K562 (cell line): Measurements from ENCODE around the gene VPS4B. TPM values are rescaled to one million over a fixed set of nuclear protein-coding genes. Genes with fewer than 3 reads are reported as not detected.

Source experiments
- GTF2F1 ChIP-seq: IDR thresholded peaks from 2 replicates; pipeline ENCODE4 v1.6.1; 2011; ENCODE audit warnings: low read depth, low read length, improper control_type of control experiment
- HDGF ChIP-seq: fragments of 450-650 bp; IDR thresholded peaks from 2 replicates; pipeline ENCODE4 v1.6.1; 2016
- JUND ChIP-seq, 2 experiments: IDR thresholded peaks; 2 replicates in 1 of 2; 3 replicates in 1 of 2; pipeline ENCODE4 v1.6.1; 2011; ENCODE audit warnings: borderline replicate concordance in 2 of 2, low read depth in 2 of 2, low read length in 2 of 2, improper control_type of control experiment in 1 of 2, missing biosample characterization in 1 of 2, missing genetic modification characterization in 1 of 2, missing genetic modification reagents in 1 of 2
- MECOM ChIP-seq: fragments of 250-450 bp; sonication (Bioruptor Pico); IDR thresholded peaks from 2 replicates; pipeline ENCODE4 v1.8.0; 2022; ENCODE audit warnings: inconsistent platforms
- NR2F6 ChIP-seq: fragments of 450-650 bp; formaldehyde crosslinking; IDR thresholded peaks from 2 replicates; pipeline ENCODE4 v1.4.0; 2020; ENCODE audit warnings: mild to moderate bottlenecking
- NUFIP1 ChIP-seq: fragments of 450-650 bp; IDR thresholded peaks from 2 replicates; pipeline ENCODE4 v1.6.1; 2018; ENCODE audit not compliant: partially characterized antibody
- PPARD ChIP-seq: fragments of 250-450 bp; sonication (Bioruptor Pico); IDR thresholded peaks from 2 replicates; pipeline ENCODE4 v1.8.0; 2022; ENCODE audit warnings: inconsistent platforms, mild to moderate bottlenecking, moderate library complexity
- RBM14 ChIP-seq: fragments of 200-400 bp; formaldehyde crosslinking; IDR thresholded peaks from 2 replicates; pipeline ENCODE4 v1.6.1; 2018; ENCODE audit warnings: low read depth, mild to moderate bottlenecking, low read length, moderate library complexity, borderline replicate concordance; ENCODE audit not compliant: insufficient read depth
- RBM15 ChIP-seq: fragments of 200-400 bp; formaldehyde crosslinking; IDR thresholded peaks from 2 replicates; pipeline ENCODE4 v1.6.1; 2018; ENCODE audit warnings: mild to moderate bottlenecking, low read length, moderate library complexity; ENCODE audit not compliant: insufficient read depth
- TSC22D4 ChIP-seq: fragments of 450-650 bp; IDR thresholded peaks from 2 replicates; pipeline ENCODE4 v1.6.1; 2016; ENCODE audit warnings: missing genetic modification characterization, missing biosample characterization, control low read depth
- polyA plus RNA-seq, 8 experiments: library from polyadenylated mRNA; depleted of rRNA in 4 of 8; stranded (reverse) in 5 of 8; unstranded in 3 of 8; fragments of >200 nt; fragmentation: Nextera tagmentation in 2 of 8; fragmentation: Illumina TruSeq in 1 of 8; extraction: Ambion mirVana in 2 of 8; extraction: Trizol in 1 of 8; gene quantifications; 2 replicates each; pipeline versions ENCODE4 v1.2.1 to v1.2.3, GENCODE V29; 2011 to 2014; ENCODE audit warnings: inconsistent platforms in 1 of 8, missing spikeins in 1 of 8
- total RNA-seq, 7 experiments: library from RNA; depleted of rRNA in 6 of 7; stranded (reverse); fragments of >200 nt in 6 of 7; fragmentation: Illumina TruSeq in 2 of 7; extraction: Trizol in 2 of 7; gene quantifications; 2 replicates each; pipeline versions ENCODE4 v1.2.1 to v1.2.3, GENCODE V29; 2011 to 2021; ENCODE audit warnings: low replicate concordance in 1 of 7
- TF ChIP-seq, protein P1 (sequence below), 2 experiments: fragments of 450-650 bp in 1 of 2; IDR thresholded peaks; 2 replicates each; pipeline ENCODE4 v1.6.1; 2011 to 2017; ENCODE audit warnings: low read depth in 2 of 2, antibody characterized with exemption in 1 of 2, borderline replicate concordance in 1 of 2, low read length in 1 of 2, mild to moderate bottlenecking in 1 of 2, mixed read lengths in 1 of 2; ENCODE audit not compliant: control insufficient read depth in 1 of 2

Gene VPS4B
- total and polyA plus RNA-seq, 9 of the 15 experiments (the other 6 are each of a cell fraction or from before 2014, with no cell fraction given) = 7.3 to 16.4 (median 10.4) TPM

DNA sequence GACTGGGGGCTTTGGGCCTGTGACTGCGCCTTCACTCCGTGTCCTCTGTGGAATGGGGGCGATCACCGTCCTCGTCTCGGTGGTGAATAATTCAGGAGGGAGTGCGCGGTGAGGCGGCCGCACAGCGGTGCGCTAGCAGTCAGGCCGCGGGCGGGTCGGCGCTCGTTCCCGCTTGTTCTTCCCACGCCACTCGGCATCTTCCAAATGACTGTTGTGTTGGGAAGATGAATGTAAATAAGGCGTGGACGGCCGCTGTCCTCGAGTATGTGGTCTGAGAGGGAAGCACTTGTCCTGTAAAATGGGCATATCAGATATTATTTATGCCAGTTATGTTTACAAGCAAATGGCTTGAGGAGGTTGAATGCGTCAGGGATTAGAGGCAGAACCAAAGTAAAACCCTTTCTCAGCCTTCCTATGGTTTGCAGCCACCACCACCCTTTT lies 608 bp upstream of the VPS4B start (continued):
- TF ChIP-seq JUND (IDR thresholded peaks at IDR 0.05; ENCODE audit: borderline replicate concordance, low read depth, low read length) (no peak), JUND (tag; IDR thresholded peaks at IDR 0.05; ENCODE audit: borderline replicate concordance, low read depth, low read length) (no peak), GTF2F1 (no peak), HDGF (no peak), NR2F6 (CRISPR knock-in tag) (no peak), TSC22D4 (no peak), MECOM (CRISPR knock-in tag) (no peak), PPARD (CRISPR knock-in tag) (no peak), RBM15 (no peak), RBM14 (no peak), NUFIP1 (no peak)
- TF ChIP-seq, protein P1, sequence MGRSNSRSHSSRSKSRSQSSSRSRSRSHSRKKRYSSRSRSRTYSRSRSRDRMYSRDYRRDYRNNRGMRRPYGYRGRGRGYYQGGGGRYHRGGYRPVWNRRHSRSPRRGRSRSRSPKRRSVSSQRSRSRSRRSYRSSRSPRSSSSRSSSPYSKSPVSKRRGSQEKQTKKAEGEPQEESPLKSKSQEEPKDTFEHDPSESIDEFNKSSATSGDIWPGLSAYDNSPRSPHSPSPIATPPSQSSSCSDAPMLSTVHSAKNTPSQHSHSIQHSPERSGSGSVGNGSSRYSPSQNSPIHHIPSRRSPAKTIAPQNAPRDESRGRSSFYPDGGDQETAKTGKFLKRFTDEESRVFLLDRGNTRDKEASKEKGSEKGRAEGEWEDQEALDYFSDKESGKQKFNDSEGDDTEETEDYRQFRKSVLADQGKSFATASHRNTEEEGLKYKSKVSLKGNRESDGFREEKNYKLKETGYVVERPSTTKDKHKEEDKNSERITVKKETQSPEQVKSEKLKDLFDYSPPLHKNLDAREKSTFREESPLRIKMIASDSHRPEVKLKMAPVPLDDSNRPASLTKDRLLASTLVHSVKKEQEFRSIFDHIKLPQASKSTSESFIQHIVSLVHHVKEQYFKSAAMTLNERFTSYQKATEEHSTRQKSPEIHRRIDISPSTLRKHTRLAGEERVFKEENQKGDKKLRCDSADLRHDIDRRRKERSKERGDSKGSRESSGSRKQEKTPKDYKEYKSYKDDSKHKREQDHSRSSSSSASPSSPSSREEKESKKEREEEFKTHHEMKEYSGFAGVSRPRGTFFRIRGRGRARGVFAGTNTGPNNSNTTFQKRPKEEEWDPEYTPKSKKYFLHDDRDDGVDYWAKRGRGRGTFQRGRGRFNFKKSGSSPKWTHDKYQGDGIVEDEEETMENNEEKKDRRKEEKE (IDR thresholded peaks at IDR 0.05; ENCODE audit: borderline replicate concordance in 1 of 2, control insufficient read depth in 1 of 2, low read depth in 2 of 2, low read length in 1 of 2) = no peak
